Fibroblast of skin of left quadriceps (primary cell): Measurements from ENCODE around the gene COL4A1.

Experiments used
- DNase-seq, 2 experiments: peaks; one replicate each; pipeline ENCODE4 v3.0.0-alpha.2; 2013; ENCODE audit warnings: low read depth in 2 of 2

Gene COL4A1

GRCh38 chr13:110276553-110276950 is 30.4 kb downstream of the COL4A1 start:
- DNase-seq: no peak

GRCh38 chr13:110275931-110276552 is 30.9 kb downstream of the COL4A1 start:
- no peak for DNase-seq

- no peak for DNase-seq
These were observed 32.3 kb downstream of the COL4A1 start for GRCh38 chr13:110274687-110275086.

GRCh38 chr13:110273254-110273653 is 33.7 kb downstream of the COL4A1 start:
- no peak for DNase-seq

GRCh38 chr13:110272651-110273050 is 34.3 kb downstream of the COL4A1 start:
- no peak for DNase-seq

- DNase-seq: no peak
These were observed 34.7 kb downstream of the COL4A1 start for GRCh38 chr13:110272227-110272626.

- DNase-seq: no peak
These were observed 35.6 kb downstream of the COL4A1 start for GRCh38 chr13:110271313-110271712.

GRCh38 chr13:110270507-110270906 is 36.5 kb downstream of the COL4A1 start:
- no peak for DNase-seq

GRCh38 chr13:110269509-110270185 is 37.3 kb downstream of the COL4A1 start:
- no peak for DNase-seq

- no peak for DNase-seq
These were observed 38.3 kb downstream of the COL4A1 start for GRCh38 chr13:110268576-110269185.

- no peak for DNase-seq
These were observed 38.9 kb downstream of the COL4A1 start for GRCh38 chr13:110268061-110268460.

GRCh38 chr13:110266983-110267382 is 40.0 kb downstream of the COL4A1 start:
- DNase-seq: no peak

GRCh38 chr13:110266431-110266809 is 40.5 kb downstream of the COL4A1 start:
- no peak for DNase-seq

- DNase-seq: no peak
These were observed 41.1 kb downstream of the COL4A1 start for GRCh38 chr13:110265682-110266430.

GRCh38 chr13:110265341-110265681 is 41.6 kb downstream of the COL4A1 start:
- DNase-seq: no peak

- no peak for DNase-seq
These were observed 42.2 kb downstream of the COL4A1 start for GRCh38 chr13:110264685-110265275.

GRCh38 chr13:110263888-110264287 is 43.1 kb downstream of the COL4A1 start:
- DNase-seq: no peak

GRCh38 chr13:110263404-110263803 is 43.6 kb downstream of the COL4A1 start:
- DNase-seq: no peak

- DNase-seq: no peak
These were observed 44.3 kb downstream of the COL4A1 start for GRCh38 chr13:110262508-110263291.

- DNase-seq: no peak
These were observed 44.9 kb downstream of the COL4A1 start for GRCh38 chr13:110262082-110262436.
